ENCODE measurements around the gene KDM4C.
"Not testable (repeated sequence)": the region's sequence is repeated elsewhere in the genome, so short reads cannot be mapped to it uniquely, and the experiment has no call there.

The KDM4C gene

DNA sequence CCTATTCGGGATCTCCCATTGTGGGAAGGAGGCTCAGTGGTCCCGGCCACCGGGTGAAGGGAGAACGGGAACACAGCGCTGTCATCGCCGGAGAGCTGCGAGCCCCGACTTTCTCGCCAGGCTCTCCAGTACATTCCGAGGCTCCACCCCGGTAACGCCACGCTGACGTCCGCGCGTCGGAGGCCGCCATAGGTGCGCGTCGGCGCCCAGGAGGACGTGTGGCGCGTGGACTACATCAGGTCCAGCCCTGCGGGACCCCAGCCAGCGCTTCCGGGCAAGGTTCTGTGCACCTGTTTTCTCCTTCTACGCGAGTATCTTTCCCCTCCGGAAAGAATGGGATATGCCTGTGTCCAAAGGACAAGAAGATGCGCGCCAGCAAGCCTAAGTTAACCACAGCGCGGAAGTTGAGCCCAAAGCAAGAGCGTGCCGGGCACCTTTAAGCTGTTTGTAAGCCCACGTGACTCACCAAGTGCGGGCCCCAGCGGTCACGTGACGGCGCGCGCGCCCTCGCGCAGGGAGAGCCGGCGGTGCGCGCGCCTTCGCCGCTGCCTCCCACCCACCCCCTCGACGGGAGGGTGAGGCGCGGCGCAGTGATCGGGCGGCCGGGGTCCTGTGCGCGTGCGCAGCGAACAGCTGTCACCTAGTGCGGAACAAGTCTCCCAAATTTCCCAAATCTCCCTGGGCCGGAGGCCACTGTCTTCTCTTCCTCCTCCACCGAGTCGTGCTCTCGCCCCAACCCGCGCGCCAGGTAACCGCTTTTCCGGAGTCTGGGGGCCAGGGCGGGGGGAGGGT, at the start of gene KDM4C:
TSS of gene KDM4C (plus strand) at position 518 of the 792 bp plus-strand sequence. CDS start 35,016 bp downstream, outside the sequence.
- Mint-ChIP-seq H3K4me1 (ENCODE audit: low read depth) (peaks cover 35% of the 10 kb centered on the region), H3K4me3 (peak within 1 kb of the TSS; percentile 95), H3K27me3 (no peaks in the 10 kb centered on the region), H3K27ac (peak within 1 kb of the TSS; percentile 100), H3K9me3 (no peaks in the 10 kb centered on the region), H3K36me3 (ENCODE audit: low read depth) (peaks cover 14% of the 10 kb centered on the region)
- DNase-seq: peak; percentile 93

DNA sequence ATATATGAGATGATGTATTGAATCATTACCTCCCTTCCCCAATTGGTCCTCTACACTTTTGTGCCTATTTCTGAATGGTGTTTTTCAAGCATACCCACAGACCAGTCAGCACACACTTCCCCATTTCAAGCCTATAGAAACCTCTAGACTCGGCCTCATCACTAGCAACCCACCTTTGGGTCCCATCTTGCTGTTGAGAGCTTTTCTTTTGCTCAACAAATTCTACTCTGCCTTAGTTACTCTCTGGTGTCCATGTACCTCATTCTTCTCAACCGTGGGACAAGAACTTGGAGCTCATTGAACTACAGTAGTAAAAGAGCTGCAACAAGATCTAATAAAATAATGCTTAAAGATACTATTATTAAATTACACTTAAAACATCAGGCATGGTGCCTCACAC, 49.0 kb upstream of the KDM4C start:
- Mint-ChIP-seq H3K4me3 (no peak overlapping the region), H3K9me3 (peaks cover 3% of the 10 kb centered on the region), H3K27me3 (no peaks in the 10 kb centered on the region), H3K36me3 (ENCODE audit: low read depth) (peaks cover 4% of the 10 kb centered on the region), H3K4me1 (ENCODE audit: low read depth) (peaks cover 10% of the 10 kb centered on the region), H3K27ac (no peak overlapping the region)
- no peak for DNase-seq

DNA sequence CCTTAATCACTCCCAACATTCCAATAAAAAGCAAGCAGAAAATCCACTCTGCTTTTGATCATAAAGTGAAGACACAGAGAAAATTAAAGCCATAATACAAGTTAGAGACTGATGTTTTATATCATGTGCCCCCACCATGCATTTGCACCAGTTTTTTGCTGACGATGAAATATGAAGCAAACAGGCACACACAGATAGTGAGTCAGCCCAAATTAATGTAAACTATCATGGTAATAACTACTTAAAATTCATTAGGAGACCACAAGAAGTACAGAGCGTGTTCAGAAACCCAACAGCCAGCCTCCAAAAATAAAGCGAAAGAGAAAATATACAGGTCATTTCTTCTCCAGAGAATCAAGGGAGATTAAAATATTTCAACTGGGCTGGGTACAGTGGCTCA, 46.4 kb upstream of the KDM4C start:
- Mint-ChIP-seq H3K27me3 (no peaks in the 10 kb centered on the region), H3K4me1 (ENCODE audit: low read depth) (peaks cover 9% of the 10 kb centered on the region), H3K9me3 (peaks cover 3% of the 10 kb centered on the region), H3K4me3 (no peak overlapping the region), H3K36me3 (ENCODE audit: low read depth) (no peaks in the 10 kb centered on the region), H3K27ac (no peak overlapping the region)
- no peak for DNase-seq

DNA sequence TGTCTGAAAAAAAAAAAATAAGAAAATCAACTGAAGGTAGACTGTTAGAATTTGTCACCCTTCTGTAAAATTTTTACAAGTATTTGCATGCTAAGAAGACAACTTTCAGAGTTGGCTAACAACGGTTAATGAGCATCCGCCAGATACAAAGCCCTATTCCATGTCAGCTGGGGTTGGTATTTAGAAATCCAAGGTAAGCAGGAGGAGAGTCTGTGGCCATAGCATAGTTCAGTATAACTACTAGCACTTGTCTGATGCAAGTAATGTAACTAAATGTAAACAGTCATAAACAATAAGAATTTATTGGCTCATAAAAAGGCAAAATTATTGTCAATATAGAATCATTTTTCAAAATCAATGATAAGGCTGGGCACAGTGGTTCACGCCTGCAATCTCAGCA, 45.7 kb upstream of the KDM4C start:
- peaks cover 3% of the 10 kb centered on the region for H3K9me3 Mint-ChIP-seq
- DNase-seq: no peak
- H3K27me3 Mint-ChIP-seq: no peaks in the 10 kb centered on the region
- peaks cover 10% of the 10 kb centered on the region for H3K4me1 Mint-ChIP-seq (ENCODE audit: low read depth)
- H3K4me3 Mint-ChIP-seq: no peak overlapping the region
- H3K36me3 Mint-ChIP-seq (ENCODE audit: low read depth): no peaks in the 10 kb centered on the region
- no peak overlapping the region for H3K27ac Mint-ChIP-seq

DNA sequence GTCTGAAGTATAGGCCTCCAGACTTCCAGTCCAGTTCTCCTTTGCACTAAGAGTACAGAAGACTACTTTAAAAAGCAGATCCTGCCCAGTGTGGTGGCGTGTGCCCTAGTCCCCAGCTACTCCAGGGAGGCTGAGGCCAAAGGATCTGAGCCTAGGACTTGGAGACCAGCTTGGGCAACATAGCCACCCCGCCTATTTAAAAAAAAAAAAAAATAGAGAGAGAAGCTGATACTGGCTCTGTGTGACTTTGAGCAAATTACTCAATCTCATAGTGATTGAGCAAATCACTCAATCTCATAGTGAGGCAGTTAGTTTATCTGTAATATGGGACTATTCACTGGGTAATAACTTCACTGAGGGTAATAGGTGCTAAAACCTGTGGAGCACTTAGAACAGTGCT, 43.6 kb upstream of the KDM4C start:
- no peaks in the 10 kb centered on the region for H3K27me3 Mint-ChIP-seq
- no peak overlapping the region for H3K4me3 Mint-ChIP-seq
- no peak overlapping the region for H3K27ac Mint-ChIP-seq
- no peaks in the 10 kb centered on the region for H3K9me3 Mint-ChIP-seq
- no peaks in the 10 kb centered on the region for H3K36me3 Mint-ChIP-seq (ENCODE audit: low read depth)
- H3K4me1 Mint-ChIP-seq (ENCODE audit: low read depth): peaks cover 10% of the 10 kb centered on the region
- no peak for DNase-seq

DNA sequence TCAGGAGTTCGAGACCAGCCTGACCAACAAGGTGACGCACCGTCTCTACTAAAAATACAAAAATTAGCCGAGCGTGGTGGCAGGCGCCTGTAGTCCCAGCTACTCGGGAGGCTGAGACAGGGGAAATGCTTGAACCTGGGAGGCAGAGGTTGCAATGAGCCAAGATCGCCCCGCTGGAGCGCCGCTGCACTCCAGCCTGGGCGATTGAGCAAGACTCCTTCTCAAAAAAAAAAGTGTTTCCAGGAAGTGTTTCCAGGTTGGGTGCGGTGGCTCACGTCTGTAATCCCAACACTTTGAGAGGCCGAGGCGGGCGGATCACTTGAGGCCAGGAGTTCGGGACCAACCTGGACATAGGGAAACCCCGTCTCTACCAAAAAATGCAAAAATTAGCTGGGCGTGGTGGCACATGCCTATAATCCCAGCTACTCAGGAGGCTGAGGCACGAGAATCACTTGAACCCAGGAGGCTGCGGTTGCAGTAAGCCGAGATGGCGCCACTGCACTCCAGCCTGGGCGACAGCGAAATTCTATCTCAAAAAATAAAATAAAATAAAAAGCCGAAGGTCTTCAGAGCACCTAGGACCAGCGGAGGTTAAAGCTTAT, 42.5 kb upstream of the KDM4C start:
- H3K9me3 Mint-ChIP-seq; H3K27ac Mint-ChIP-seq; DNase-seq; H3K36me3 Mint-ChIP-seq (ENCODE audit: low read depth); H3K27me3 Mint-ChIP-seq: not testable (repeated sequence)
- Mint-ChIP-seq H3K4me3 (peak overlapping the region; percentile 80), H3K4me1 (ENCODE audit: low read depth) (peaks cover 10% of the 10 kb centered on the region)

DNA sequence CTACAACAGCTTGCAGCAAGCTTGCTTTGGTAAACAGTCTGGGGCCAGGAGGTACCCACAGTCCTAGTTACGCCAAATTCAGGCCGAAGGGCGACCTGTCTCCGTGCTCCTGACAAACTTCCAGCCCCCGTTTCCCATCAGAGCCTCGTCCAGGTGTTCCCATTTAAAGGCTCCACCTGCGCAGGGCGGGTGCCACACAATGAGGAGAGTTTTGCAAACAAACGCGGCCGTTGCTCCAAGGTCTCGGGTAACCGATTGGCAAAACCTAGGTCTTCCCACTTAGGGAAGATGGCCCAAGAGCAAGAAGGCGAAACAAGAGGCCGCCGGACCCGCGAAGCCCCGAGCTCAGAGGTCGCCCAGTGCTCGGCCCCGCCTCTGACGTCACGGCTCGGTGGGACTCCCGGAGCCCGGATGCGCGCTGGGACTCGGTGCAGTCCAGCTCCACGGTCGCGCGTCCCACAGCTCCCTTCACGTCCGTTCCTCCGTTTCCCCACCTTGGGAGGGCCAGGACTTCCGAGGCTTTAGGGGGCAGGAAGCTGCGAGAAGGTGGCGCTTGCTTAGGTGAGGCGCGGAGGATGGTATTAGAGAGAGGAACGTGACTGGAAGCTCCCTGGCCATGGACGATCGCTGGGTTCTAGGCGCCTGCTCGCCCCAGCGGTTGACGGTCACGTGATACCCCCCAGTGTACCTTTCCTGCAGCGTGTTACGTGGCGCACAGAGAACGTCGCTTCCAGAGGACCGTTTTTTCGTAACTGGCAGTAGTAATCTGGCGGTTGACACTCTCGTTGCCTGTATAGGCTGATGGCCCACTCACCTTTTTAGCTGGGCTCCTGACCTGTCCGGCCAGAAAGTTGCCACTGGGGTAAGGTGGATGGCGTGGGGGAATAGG, 41.8 kb upstream of the KDM4C start:
- peak overlapping the region; percentile 88 for H3K27ac Mint-ChIP-seq
- no peaks in the 10 kb centered on the region for H3K36me3 Mint-ChIP-seq (ENCODE audit: low read depth)
- peaks cover 10% of the 10 kb centered on the region for H3K4me1 Mint-ChIP-seq (ENCODE audit: low read depth)
- H3K9me3 Mint-ChIP-seq: no peaks in the 10 kb centered on the region
- peak; percentile 82 for DNase-seq
- peak overlapping the region; percentile 80 for H3K4me3 Mint-ChIP-seq
- no peaks in the 10 kb centered on the region for H3K27me3 Mint-ChIP-seq

DNA sequence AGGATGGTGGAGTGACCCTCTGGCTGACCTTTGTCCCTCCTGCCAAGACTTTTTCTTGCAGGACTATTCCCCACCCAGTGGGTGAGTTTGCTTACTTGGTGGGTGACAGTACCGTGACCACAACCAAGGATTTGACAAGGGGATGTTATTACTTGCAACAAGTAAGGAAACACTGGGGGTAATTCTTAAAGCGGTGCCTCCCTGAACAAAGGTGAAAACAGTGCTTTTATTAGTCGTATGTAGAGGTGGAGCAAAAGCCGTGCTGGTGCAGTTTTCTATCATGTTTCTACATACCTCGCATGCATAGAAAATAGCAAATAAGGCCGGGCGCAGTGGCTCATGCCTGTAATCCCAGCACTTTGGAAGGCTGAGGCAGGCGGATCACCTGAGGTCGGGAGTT, 41.0 kb upstream of the KDM4C start:
- Mint-ChIP-seq H3K27me3 (no peaks in the 10 kb centered on the region), H3K36me3 (ENCODE audit: low read depth) (no peaks in the 10 kb centered on the region), H3K4me1 (ENCODE audit: low read depth) (peaks cover 10% of the 10 kb centered on the region), H3K9me3 (no peaks in the 10 kb centered on the region), H3K27ac (peak overlapping the region; percentile 88), H3K4me3 (peak overlapping the region; percentile 80)
- DNase-seq: no peak

DNA sequence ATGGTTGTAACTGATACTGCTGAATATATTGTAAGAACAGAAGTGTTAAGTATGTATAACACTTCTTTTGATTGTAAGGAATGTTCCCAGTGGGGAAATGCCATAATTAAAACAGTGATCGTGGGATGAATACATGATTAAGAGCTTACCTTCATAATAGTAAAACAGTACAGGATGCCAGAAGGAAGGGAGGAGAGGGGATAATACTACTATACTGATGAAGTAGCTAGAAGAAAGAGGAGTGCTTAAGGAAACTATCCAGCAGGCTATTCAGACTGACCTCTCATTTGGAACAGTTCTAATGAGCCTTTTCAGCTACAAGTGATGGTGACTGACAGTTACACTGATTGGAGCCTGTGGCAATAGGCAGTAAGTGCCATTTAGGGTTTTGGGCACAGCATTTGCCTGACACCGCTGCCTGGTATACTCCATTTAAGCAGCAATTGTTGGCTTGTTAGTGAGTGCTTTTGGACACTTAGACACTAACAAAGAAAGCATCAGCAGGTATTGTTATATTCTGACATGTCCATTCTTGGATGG, 33.8 kb upstream of the KDM4C start:
- no peak overlapping the region for H3K27ac Mint-ChIP-seq
- H3K4me1 Mint-ChIP-seq (ENCODE audit: low read depth): no peaks in the 10 kb centered on the region
- H3K4me3 Mint-ChIP-seq: no peak overlapping the region
- no peak for DNase-seq
- no peaks in the 10 kb centered on the region for H3K27me3 Mint-ChIP-seq
- H3K9me3 Mint-ChIP-seq: no peaks in the 10 kb centered on the region
- no peaks in the 10 kb centered on the region for H3K36me3 Mint-ChIP-seq (ENCODE audit: low read depth)

DNA sequence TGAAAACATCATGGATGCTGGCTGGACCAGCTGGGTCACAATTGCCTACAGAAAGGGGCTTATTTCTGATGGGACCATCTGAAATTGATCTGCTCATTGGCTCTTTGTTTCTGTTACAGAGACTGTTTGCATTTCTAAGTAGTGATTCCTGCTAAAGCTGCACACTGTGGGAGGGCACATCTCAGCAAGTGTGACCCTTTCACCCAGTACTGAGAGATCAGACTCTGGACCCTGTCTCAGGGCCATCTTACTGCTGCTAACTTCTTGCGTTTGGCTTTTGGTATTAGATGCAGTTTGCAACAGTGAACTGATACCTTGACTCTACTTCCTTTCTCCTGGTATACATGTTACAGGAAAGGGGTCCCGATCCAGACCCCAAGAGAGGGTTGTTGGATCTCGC, 24.5 kb upstream of the KDM4C start:
- H3K36me3 Mint-ChIP-seq (ENCODE audit: low read depth): no peaks in the 10 kb centered on the region
- DNase-seq: no peak

DNA sequence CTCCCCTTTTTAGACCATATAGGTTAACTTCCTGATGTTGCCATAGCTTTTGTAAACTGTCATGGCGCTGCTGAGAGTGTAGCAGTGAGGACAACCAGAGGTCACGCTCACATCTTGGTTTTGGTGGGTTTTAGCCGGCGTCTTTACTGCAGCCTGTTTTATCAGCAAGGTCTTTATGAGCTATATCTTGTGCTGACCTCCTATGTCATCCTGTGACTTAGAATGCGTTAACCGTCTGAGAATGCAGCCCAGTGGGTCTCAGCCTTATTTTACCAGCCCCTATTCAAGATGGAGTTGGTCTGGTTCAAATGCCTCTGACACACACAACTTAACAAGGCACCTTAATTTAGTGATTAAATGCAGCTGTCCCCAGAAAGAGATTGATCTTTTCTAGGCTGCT, 23.9 kb upstream of the KDM4C start:
- no peaks in the 10 kb centered on the region for H3K9me3 Mint-ChIP-seq
- no peaks in the 10 kb centered on the region for H3K4me1 Mint-ChIP-seq (ENCODE audit: low read depth)
- H3K4me3 Mint-ChIP-seq: no peak overlapping the region
- H3K36me3 Mint-ChIP-seq (ENCODE audit: low read depth): no peaks in the 10 kb centered on the region
- no peak for DNase-seq
- no peaks in the 10 kb centered on the region for H3K27me3 Mint-ChIP-seq
- H3K27ac Mint-ChIP-seq: no peak overlapping the region

More for the DNA sequence above, 24.5 kb upstream of the KDM4C start:
- Mint-ChIP-seq H3K4me1 (ENCODE audit: low read depth) (no peaks in the 10 kb centered on the region), H3K27me3 (no peaks in the 10 kb centered on the region), H3K9me3 (no peaks in the 10 kb centered on the region), H3K27ac (no peak overlapping the region), H3K4me3 (no peak overlapping the region)

DNA sequence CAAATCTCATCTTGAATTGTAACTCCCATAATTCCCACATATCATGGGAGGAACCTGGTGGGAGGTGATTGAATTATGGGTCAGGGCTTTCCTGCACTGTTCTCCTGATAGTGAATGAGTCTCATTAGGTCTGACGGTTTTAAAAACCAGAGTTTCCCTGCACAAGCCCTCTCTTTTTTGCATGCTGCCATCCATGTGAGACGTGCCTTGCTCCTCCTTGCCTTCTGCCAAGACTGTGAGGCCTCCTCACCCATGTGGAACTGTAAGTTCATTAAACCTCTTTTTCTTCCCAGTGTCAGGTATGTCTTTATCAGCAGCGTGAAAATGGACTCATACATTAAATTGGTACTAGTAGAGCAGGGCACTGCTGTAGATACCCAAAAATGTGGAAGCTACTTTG, 22.4 kb upstream of the KDM4C start:
- Mint-ChIP-seq H3K27me3 (no peaks in the 10 kb centered on the region), H3K4me1 (ENCODE audit: low read depth) (no peaks in the 10 kb centered on the region), H3K9me3 (no peaks in the 10 kb centered on the region), H3K4me3 (no peak overlapping the region), H3K27ac (no peak overlapping the region), H3K36me3 (ENCODE audit: low read depth) (no peaks in the 10 kb centered on the region)
- no peak for DNase-seq

DNA sequence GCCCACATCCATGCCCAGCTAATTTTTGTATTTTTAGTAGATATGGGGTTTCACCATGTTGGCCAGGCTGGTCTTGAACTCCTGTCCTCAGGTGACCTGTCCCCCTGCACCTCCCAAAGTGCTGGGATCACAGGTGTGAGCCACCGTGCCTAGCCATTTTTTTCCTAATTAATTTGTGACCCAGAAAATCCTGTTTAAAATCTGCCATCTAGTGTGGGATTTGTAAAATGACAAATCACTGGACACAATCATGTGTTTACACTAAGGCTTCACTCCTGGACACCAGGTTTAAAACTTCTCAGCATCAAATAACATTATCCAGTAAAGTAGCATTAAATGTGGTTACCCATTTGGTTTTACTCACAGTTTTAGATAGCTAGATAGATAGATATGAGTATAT, 18.6 kb upstream of the KDM4C start:
- no peaks in the 10 kb centered on the region for H3K36me3 Mint-ChIP-seq (ENCODE audit: low read depth)
- no peak overlapping the region for H3K4me3 Mint-ChIP-seq
- no peaks in the 10 kb centered on the region for H3K4me1 Mint-ChIP-seq (ENCODE audit: low read depth)
- no peak overlapping the region for H3K27ac Mint-ChIP-seq
- no peak for DNase-seq
- no peaks in the 10 kb centered on the region for H3K27me3 Mint-ChIP-seq
- no peaks in the 10 kb centered on the region for H3K9me3 Mint-ChIP-seq

DNA sequence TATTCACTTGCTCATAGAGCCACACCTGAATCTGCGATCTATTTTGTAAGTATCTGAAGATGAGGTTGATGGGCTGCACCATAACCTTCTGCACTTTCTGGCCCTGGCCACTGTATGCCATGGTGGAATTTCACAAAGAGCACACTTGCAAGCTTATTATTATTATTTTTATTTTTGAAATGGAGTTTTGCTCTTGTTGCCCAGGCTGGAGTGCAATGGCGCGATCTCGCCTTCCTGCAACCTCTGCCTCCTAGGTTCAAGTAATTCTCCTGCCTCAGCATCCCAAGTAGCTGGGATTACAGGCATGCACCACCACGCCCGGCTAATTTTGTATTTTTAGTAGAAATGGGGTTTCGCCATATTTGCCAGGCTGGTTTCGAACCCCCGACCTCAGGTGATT, 8.9 kb upstream of the KDM4C start:
- DNase-seq; H3K27me3 Mint-ChIP-seq; H3K27ac Mint-ChIP-seq; H3K36me3 Mint-ChIP-seq (ENCODE audit: low read depth); H3K4me3 Mint-ChIP-seq; H3K9me3 Mint-ChIP-seq: not testable (repeated sequence)
- H3K4me1 Mint-ChIP-seq (ENCODE audit: low read depth): peaks cover 10% of the 10 kb centered on the region

Measured in activated T-cell treated with anti-CD3 and anti-CD28 coated beads, Interleukin-2, amount 50 U/mL, for 24 hours (primary cell).